ENCODE measurements around the gene CYP4F22.

Gene CYP4F22

DNA sequence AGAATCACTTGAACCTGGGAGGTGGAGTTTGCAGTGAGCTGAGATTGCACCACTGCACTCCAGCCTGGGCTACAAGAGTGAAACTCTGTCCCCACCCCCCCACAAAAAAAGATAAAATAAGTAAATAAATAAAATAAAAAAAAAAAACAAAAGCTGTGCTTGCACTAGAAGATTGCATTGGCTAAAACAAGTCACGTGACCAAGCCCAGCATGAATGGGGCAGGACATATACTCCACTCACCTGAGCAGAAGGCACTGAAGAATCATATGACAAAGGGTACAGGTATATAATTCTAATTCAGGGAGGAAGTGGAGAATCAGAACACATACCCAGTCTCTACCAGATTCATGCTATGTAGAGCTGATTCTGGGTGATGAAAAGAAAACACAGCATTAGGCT, 36.6 kb downstream of the CYP4F22 start:
- TF ChIP-seq GATA2 (IDR thresholded peaks at IDR 0.05; ENCODE audit: low read depth, low read length): no peak
- TF ChIP-seq GATA3 (IDR thresholded peaks at IDR 0.05; ENCODE audit: low read depth, low read length): no peak

DNA sequence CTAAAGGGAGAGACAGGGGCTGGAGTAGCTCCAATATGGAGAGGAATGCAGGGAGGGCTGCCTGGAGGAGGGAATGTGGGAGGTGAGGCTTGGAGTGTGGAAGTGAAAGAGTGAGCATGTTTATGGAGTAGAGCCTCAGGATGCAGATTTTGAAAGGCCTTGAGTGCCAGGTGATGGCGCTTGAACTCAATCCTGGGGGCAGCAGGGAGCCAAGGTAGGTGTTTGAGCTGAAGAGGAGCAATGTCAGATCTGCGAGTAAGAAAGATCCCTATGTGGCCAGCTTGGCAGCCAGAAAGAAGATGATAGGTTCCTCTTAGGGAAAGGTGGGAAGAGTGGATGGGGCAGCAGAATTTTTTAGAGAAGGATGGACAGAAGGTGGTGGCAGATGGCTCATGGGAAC, 40.3 kb downstream of the CYP4F22 start:
- no peak for TF ChIP-seq GATA2 (IDR thresholded peaks at IDR 0.05; ENCODE audit: low read depth, low read length)
- no peak for TF ChIP-seq GATA3 (IDR thresholded peaks at IDR 0.05; ENCODE audit: low read depth, low read length)

DNA sequence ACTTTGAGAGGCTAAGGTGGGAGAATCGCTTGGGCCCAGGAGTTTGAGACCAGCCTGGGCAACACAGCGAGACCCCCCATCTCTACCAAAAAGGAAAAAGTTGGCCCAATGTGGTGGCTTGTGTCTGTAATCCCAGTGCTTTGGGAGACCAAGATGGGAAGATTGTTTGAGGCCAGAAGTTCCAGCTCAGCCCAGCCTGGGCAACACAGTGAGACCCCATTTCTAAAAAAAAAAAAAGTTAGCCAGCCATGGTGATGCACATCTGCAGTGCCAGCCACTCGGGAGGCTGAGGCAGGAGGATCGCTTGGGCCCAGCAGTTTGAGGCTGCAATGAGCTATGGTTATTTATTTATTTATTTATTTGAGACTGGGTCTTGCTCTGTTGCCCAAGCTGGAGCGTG, 41.3 kb downstream of the CYP4F22 start:
- TF ChIP-seq GATA2 (IDR thresholded peaks at IDR 0.05; ENCODE audit: low read depth, low read length): no peak

- TF ChIP-seq GATA3 (IDR thresholded peaks at IDR 0.05; ENCODE audit: low read depth, low read length): no peak
- TF ChIP-seq GATA2 (IDR thresholded peaks at IDR 0.05; ENCODE audit: low read depth, low read length): no peak
Observed at GRCh38 chr19:15550273-15550672, 41.9 kb downstream of the CYP4F22 start.

GRCh38 chr19:15550929-15551292, 42.6 kb downstream of the CYP4F22 start:
- no peak for TF ChIP-seq GATA2 (IDR thresholded peaks at IDR 0.05; ENCODE audit: low read depth, low read length)
- no peak for TF ChIP-seq GATA3 (IDR thresholded peaks at IDR 0.05; ENCODE audit: low read depth, low read length)

DNA sequence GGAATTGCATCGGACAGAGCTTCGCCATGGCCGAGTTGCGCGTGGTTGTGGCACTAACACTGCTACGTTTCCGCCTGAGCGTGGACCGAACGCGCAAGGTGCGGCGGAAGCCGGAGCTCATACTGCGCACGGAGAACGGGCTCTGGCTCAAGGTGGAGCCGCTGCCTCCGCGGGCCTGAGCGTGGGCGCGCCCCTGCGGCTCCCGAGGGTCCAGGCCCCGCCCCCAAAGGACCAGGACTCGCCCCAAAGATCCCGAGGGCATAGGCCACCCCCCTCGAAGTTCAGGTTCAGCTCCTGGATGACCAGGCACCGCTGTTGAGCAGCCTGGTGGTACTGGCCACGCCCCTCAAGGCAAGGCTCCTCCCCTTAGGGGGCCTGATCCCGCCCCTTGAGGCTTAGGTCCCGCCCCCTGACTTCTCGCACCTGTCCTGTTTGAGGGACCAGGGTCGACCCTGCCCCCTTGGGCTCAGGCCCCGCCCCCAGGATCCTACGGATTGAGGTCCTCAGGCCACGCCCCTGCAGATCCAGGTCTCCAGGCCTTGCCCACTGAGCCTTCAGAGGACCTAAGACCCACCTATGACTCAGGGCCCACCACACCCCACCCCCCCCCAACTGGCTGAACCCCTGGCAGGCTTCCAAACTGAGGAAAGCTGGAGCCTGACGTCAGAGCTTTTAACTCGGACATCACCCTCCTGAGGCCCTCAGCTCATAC, 43.1 kb downstream of the CYP4F22 start:
- TF ChIP-seq GATA3 (IDR thresholded peaks at IDR 0.05; ENCODE audit: low read depth, low read length): no peak
- no peak for TF ChIP-seq GATA2 (IDR thresholded peaks at IDR 0.05; ENCODE audit: low read depth, low read length)

GRCh38 chr19:15555021-15555420, 46.7 kb downstream of the CYP4F22 start:
- TF ChIP-seq GATA2 (IDR thresholded peaks at IDR 0.05; ENCODE audit: low read depth, low read length): no peak
- no peak for TF ChIP-seq GATA3 (IDR thresholded peaks at IDR 0.05; ENCODE audit: low read depth, low read length)

GRCh38 chr19:15555759-15556633, 47.7 kb downstream of the CYP4F22 start:
- TF ChIP-seq GATA2 (IDR thresholded peaks at IDR 0.05; ENCODE audit: low read depth, low read length) (no peak), GATA3 (IDR thresholded peaks at IDR 0.05; ENCODE audit: low read depth, low read length) (no peak)

DNA sequence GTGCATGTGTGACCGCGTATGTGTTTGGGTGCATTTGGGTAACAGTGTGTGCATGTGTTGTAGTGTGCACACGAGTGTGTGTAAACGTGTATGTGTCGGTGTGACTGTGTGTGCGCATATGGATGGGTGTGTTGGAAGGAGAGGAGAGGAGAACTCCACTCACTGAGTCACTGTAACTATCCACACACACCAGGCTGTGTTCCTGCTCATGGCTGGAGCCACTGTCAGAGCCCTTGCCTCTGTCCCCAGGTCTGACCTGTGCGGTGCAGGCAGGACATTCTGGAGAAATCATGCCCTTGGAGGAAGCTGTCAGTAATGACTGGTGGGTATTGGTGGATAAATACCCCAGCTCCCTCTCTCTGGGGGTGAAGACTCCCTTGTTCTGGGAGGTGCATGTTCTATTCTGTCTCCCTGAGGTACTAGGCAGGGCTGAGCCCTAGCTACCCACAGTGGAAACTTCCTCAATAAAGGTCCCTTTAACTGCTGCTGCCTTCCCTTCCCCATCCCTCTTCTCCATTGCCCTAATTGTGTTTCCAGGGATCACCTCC, 48.4 kb downstream of the CYP4F22 start:
- TF ChIP-seq GATA3 (IDR thresholded peaks at IDR 0.05; ENCODE audit: low read depth, low read length): no peak
- no peak for TF ChIP-seq GATA2 (IDR thresholded peaks at IDR 0.05; ENCODE audit: low read depth, low read length)

- TF ChIP-seq GATA2 (IDR thresholded peaks at IDR 0.05; ENCODE audit: low read depth, low read length) (no peak), GATA3 (IDR thresholded peaks at IDR 0.05; ENCODE audit: low read depth, low read length) (no peak)
Observed at GRCh38 chr19:15557223-15557622, 48.9 kb downstream of the CYP4F22 start.

DNA sequence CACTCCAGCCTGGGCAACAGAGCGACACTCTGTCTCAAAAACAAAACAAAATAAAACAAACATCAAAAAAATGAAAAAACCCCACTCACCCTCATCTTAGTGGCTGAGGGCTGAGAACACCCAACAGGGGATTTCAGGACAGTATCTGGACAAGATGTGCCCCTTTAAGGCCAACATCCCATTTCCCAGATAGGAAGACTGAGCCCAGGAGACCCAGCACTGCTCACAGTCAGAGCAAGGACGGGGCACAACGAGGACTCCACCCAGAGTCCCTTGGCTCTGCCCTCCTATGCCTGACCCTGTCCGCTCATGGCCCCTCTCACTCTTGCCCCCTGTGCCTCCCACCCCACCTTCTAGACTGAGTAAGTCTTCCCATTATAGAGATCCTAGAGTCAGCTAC, 53.8 kb downstream of the CYP4F22 start:
- TF ChIP-seq GATA2 (IDR thresholded peaks at IDR 0.05; ENCODE audit: low read depth, low read length) (no peak), GATA3 (IDR thresholded peaks at IDR 0.05; ENCODE audit: low read depth, low read length) (no peak)

DNA sequence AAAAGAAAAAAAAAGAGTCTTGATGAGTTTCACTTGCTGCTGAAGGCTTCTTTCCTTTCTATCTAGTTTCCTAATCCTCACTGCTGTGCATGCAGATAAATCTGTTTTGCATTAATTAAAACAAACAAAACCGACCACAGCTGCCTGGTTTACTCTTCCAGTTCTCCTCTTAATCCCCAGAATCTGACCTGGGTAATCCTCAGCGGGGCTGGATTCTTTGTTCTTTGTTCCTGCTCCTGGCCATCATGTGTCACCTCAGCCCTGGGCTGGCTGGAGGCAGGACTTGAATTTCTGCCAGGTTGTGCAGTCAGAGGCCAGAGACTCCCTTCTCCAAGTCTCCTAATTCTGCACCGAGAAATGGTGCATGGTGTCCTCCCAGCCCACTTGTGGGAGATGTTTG, 54.5 kb downstream of the CYP4F22 start:
- no peak for TF ChIP-seq GATA2 (IDR thresholded peaks at IDR 0.05; ENCODE audit: low read depth, low read length)
- no peak for TF ChIP-seq GATA3 (IDR thresholded peaks at IDR 0.05; ENCODE audit: low read depth, low read length)

- TF ChIP-seq GATA3 (IDR thresholded peaks at IDR 0.05; ENCODE audit: low read depth, low read length) (no peak), GATA2 (IDR thresholded peaks at IDR 0.05; ENCODE audit: low read depth, low read length) (no peak)
Observed at GRCh38 chr19:15563325-15563794, 55.0 kb downstream of the CYP4F22 start.

DNA sequence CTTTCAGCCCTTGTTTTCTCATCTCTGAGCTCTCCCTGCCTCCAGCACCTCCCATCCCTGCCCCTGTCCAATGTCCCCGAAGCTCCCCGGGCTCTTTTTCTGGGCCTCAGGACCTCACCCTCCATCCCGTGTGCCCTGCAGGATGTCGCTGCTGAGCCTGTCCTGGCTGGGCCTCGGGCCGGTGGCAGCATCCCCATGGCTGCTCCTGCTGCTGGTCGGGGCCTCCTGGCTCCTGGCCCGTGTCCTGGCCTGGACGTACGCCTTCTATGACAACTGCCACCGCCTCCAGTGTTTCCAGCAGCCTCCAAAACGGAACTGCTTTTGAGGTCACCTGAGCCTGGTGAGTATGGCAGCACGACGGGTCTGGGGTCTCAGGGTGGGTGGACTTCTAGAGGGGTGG, 55.6 kb downstream of the CYP4F22 start:
- no peak for TF ChIP-seq GATA2 (IDR thresholded peaks at IDR 0.05; ENCODE audit: low read depth, low read length)
- no peak for TF ChIP-seq GATA3 (IDR thresholded peaks at IDR 0.05; ENCODE audit: low read depth, low read length)
